ENCODE results near the gene DAB1. TPM values are rescaled to one million over a fixed set of nuclear protein-coding genes. Genes with fewer than 3 reads are reported as not detected.

DAB1 gene
- under 0.01 and 0.49 TPM in 2 replicates for total RNA-seq

DNA sequence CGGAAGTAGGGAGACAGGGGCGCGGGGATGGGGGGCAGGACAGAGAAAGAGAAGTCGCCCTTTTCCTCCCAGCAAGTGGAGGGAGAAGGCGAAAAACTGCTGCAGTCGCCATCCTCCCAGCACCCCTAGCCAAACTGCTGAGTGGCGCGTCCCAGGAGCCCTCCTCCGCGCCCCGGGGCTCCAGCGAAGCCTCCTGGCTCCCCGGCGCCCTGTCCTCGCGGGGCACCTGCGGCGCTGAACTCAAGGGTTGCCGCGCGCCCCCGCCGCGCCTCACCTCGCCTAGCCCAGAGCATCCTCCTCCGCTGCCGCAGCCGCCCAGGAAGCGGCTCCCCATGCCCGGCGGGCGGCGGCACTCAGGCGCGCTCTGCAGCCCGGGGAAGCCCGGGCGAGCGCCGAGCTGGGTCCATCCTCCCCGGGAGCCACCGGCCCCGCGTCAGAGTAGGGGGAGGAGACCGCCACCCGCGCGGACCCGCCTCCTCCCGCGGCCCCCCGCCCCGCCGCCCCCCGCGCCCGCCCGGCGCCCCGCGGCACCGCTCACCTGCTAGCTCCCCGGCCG lies at the start of gene DAB1:
DAB1 (minus strand) TSS at position 405 of the 556 bp plus-strand sequence. CDS start 133,030 bp downstream, outside the sequence.

DNA sequence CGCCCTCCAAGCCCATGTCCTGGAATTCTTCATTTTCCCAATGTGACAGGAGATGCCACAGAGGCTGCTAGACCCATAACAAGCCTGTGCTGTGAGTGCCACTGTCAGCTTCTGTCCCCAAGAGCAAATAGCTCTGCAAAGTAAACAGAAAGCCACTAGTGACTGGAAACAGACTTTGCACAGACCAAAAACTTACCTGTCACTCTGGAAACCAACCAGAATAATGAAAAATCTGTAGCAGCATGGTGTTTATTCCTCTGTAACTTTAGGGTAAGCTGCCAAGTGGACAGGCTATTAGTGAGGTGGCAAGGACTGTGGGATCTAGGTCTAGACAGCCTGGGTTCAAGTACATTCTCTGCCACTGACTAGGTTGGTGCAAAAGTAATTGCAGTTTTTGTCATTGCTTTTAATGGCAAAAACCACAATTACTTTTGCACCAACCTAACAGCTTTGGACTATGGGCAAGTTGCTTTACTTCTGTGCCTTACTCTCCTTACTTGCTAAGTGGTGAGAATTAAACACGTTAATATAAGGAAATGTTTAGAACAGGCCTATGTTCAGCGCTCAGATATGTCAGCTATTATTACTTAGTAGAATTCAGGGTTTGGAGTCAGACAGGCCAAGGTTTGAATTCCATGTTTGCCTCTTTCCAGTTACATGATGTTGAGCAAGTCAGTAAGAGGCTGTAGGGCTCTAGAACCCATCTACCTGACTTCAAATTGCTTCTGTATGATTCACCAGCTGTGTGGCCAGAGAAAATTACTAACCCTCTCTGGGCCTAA lies 457.8 kb downstream of the DAB1 start, which contains the start of gene C8B:
C8B (minus strand) TSS at position 100 of the 782 bp plus-strand sequence; CDS start at position 33, 67 bp downstream.

Measured in hair follicle dermal papilla cell (primary cell).